ENCODE data around the gene RPE. TPM values are rescaled to one million over a fixed set of nuclear protein-coding genes. Genes with fewer than 3 reads are reported as not detected.

The RPE gene
- total and polyA plus RNA-seq, 10 of the 15 experiments (the other 5 are each of a cell fraction or from before 2014, with no cell fraction given): 41.5 to 75.3 (median 46.8) TPM

DNA sequence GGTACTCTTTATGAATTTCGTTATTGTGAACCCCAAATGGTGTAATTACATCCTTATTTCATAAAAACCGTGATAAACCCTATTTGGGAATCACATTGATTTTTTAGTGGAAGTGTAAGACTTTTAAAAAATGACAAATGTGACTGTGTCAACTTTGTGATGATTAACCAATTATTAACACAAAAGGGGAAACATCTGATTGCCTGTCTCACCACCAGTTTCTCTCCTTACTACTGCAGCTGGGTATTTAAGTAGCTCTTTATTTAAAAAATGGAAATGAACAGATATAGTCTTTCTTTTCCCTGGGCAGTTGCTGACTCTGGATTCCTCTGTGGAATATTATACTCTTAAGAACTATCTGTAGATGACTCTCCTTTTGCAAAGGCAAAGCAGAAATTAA is 11.6 kb upstream of the RPE start:
- Histone ChIP-seq H3K4me2 (ENCODE audit: control insufficient read depth, insufficient read depth) (no peak overlapping the region), H3K27ac (ENCODE audit: control insufficient read depth, insufficient read depth) (no peak overlapping the region), H2AFZ (ENCODE audit: control insufficient read depth, low read depth, low read length) (no peak overlapping the region), H3K36me3 (ENCODE audit: control insufficient read depth in 2 of 2, insufficient read depth in 2 of 2, low read length in 1 of 2) (no peaks in the 10 kb centered on the region), H3K4me1 (ENCODE audit: control insufficient read depth, insufficient read depth, low read length) (no peaks in the 10 kb centered on the region), H3K9ac (ENCODE audit: control insufficient read depth, insufficient read depth, low read length) (no peak overlapping the region), H4K20me1 (ENCODE audit: control insufficient read depth, insufficient read depth) (no peaks in the 10 kb centered on the region), H3K27me3 (replicated peaks in 1 of 2; ENCODE audit: control insufficient read depth in 2 of 2, insufficient read depth in 2 of 2, low read length in 1 of 2) (peaks cover 0 to 2% of the 10 kb centered on the region in 2 experiments; a peak in 1 of 4 replicates), H3K9me3 (replicated peaks; ENCODE audit: control insufficient read depth, insufficient read depth, low read length) (no peaks in the 10 kb centered on the region), H3K79me2 (ENCODE audit: control insufficient read depth, insufficient read depth, low read length) (no peaks in the 10 kb centered on the region), H3K4me3 (no peak overlapping the region)
- intact Hi-C loops (cut with micrococcal nuclease; ENCODE audit: unreplicated experiment) (no loop called here), in situ Hi-C loops (cut with MboI) (no loop called here)
- no peak for TF ChIP-seq DPF2 (IDR thresholded peaks at IDR 0.05)
- TF ChIP-seq ETV6 (conservative IDR thresholded peaks at IDR 0.05 in 1 of 2, IDR thresholded peaks at IDR 0.05 in 1 of 2; ENCODE audit: borderline replicate concordance in 1 of 2, low read depth in 1 of 2): no peak
- ChIA-PET POLR2A (no interaction called here), RAD21 (ENCODE audit: unreplicated experiment) (interaction anchor here (0.7 kb wide), 1 partner anchor 173 kb away, joined by 3 read pairs; no protein-coding TSS in a partner anchor), SMC1A (ENCODE audit: uncharacterized antibody, unreplicated experiment) (interaction anchor here (2.4 kb wide), 1 partner anchor 13 kb away, joined by 11 read pairs; the partner anchor contains the start of gene RPE), CTCF (interaction anchor here (0.9 to 1.6 kb wide), 4 partner anchors 10 to 208 kb away, joined by 3 to 6 read pairs (median 3); no protein-coding TSS in a partner anchor)
- no peak for DNase-seq (ENCODE audit: low read depth, low spot score)
- BruUV-seq (replicated peaks): no TSS peak
- no peak for FAIRE-seq
- no peak for ATAC-seq
- 2% methylated on average over 2 of the region's 2 CpGs for WGBS (ENCODE audit: insufficient coverage, insufficient replicate concordance, low lambda C conversion rate, missing lambda C conversion rate)

DNA sequence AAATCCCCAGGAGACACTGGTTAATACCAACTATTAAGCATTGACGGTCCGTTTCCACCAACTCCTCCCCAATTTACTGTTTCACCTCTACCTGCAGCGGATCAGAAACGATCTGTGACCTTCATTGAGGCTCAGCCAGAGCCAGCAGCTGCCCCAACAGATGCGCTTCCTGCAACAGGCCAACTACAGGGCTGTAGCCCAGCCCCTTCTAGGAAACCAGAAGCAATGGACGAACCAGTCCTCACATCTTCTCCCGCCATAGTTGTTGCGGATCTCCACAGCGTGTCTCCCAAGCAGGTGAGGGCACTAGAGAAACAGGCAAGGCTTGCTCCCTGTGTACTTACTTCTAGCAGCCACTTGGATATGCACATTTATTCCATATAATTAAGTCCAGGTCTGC is 8.5 kb upstream of the RPE start:
- CTCF ChIA-PET: interaction anchor here (0.8 to 2.6 kb wide), 3 partner anchors 16 to 205 kb away, joined by 3 to 11 read pairs (median 10); no protein-coding TSS in a partner anchor
- H3K27ac ChIP-seq (ENCODE audit: control insufficient read depth, insufficient read depth): no peak overlapping the region
- POLR2A ChIA-PET: no interaction called here
- no peaks in the 10 kb centered on the region for H4K20me1 ChIP-seq (ENCODE audit: control insufficient read depth, insufficient read depth)
- no peak overlapping the region for H3K4me2 ChIP-seq (ENCODE audit: control insufficient read depth, insufficient read depth)
- BruUV-seq (replicated peaks): no TSS peak
- TF ChIP-seq POLR2AphosphoS5 (IDR thresholded peaks at IDR 0.05; ENCODE audit: low read length): no peak
- TF ChIP-seq, protein P1, sequence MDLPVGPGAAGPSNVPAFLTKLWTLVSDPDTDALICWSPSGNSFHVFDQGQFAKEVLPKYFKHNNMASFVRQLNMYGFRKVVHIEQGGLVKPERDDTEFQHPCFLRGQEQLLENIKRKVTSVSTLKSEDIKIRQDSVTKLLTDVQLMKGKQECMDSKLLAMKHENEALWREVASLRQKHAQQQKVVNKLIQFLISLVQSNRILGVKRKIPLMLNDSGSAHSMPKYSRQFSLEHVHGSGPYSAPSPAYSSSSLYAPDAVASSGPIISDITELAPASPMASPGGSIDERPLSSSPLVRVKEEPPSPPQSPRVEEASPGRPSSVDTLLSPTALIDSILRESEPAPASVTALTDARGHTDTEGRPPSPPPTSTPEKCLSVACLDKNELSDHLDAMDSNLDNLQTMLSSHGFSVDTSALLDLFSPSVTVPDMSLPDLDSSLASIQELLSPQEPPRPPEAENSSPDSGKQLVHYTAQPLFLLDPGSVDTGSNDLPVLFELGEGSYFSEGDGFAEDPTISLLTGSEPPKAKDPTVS (IDR thresholded peaks at IDR 0.05; ENCODE audit: low read depth, low read length): no peak
- TF ChIP-seq IKZF2 (IDR thresholded peaks at IDR 0.05): no peak
- TF ChIP-seq NR2C1 (IDR thresholded peaks at IDR 0.05): no peak
- TF ChIP-seq PML (IDR thresholded peaks at IDR 0.05; ENCODE audit: low read length): no peak
- H3K79me2 ChIP-seq (ENCODE audit: control insufficient read depth, insufficient read depth, low read length): no peaks in the 10 kb centered on the region
- H3K27me3 ChIP-seq (replicated peaks in 1 of 2; ENCODE audit: control insufficient read depth in 2 of 2, insufficient read depth in 2 of 2, low read length in 1 of 2): peaks cover 0 to 2% of the 10 kb centered on the region in 2 experiments; a peak in 1 of 4 replicates
- DNase-seq (ENCODE audit: low read depth, low spot score) (no peak), FAIRE-seq (no peak), ATAC-seq (no peak)
- in situ Hi-C loops (cut with MboI) (no loop called here), intact Hi-C loops (cut with micrococcal nuclease; ENCODE audit: unreplicated experiment) (no loop called here)
- H3K4me3 ChIP-seq: no peak overlapping the region
- SMC1A ChIA-PET (ENCODE audit: uncharacterized antibody, unreplicated experiment): interaction anchor here (1.0 kb wide), 1 partner anchor 169 kb away, joined by 3 read pairs; no protein-coding TSS in a partner anchor
- H2AFZ ChIP-seq (ENCODE audit: control insufficient read depth, low read depth, low read length): no peak overlapping the region
- 72% methylated on average over 8 of the region's 9 CpGs for WGBS (ENCODE audit: insufficient coverage, insufficient replicate concordance, low lambda C conversion rate, missing lambda C conversion rate)
- no peaks in the 10 kb centered on the region for H3K9me3 ChIP-seq (replicated peaks; ENCODE audit: control insufficient read depth, insufficient read depth, low read length)
- RAD21 ChIA-PET (ENCODE audit: unreplicated experiment): no interaction called here
- H3K4me1 ChIP-seq (ENCODE audit: control insufficient read depth, insufficient read depth, low read length): no peaks in the 10 kb centered on the region
- H3K36me3 ChIP-seq (ENCODE audit: control insufficient read depth in 2 of 2, insufficient read depth in 2 of 2, low read length in 1 of 2): no peaks in the 10 kb centered on the region
- H3K9ac ChIP-seq (ENCODE audit: control insufficient read depth, insufficient read depth, low read length): no peak overlapping the region

All from GM12878 (cell line).